DOHH2 (cell line): ENCODE data around the gene CD74.

ENCODE experiments used
- H3F3A ChIP-seq: fragments of 200-600 bp; sonication (generic), shearing (Covaris generic); 2 replicates; pipeline ENCODE4 v1.6.0; 2016; ENCODE audit warnings: antibody characterized with exemption, mild to moderate bottlenecking; ENCODE audit not compliant: control insufficient read depth, insufficient read depth
- H3K27ac ChIP-seq: fragments of 200-600 bp; sonication (generic); 2 replicates; pipeline ENCODE4 v1.5.1; 2014; ENCODE audit warnings: low read depth, mild to moderate bottlenecking, low read length, moderate library complexity
- H3K27me3 ChIP-seq: fragments of 200-600 bp; sonication (generic); 2 replicates; pipeline ENCODE4 v1.6.1; 2014; ENCODE audit warnings: mild to moderate bottlenecking, low read length, mixed read lengths; ENCODE audit not compliant: control insufficient read depth
- H3K36me3 ChIP-seq: fragments of 200-600 bp; sonication (generic); 2 replicates; pipeline ENCODE4 v1.6.1; 2014; ENCODE audit warnings: mild to moderate bottlenecking, low read length, moderate library complexity, mixed read lengths; ENCODE audit not compliant: control insufficient read depth
- H3K4me1 ChIP-seq: fragments of 200-600 bp; sonication (generic); 2 replicates; pipeline ENCODE4 v1.6.1; 2014; ENCODE audit warnings: mild to moderate bottlenecking, low read length, mixed read lengths; ENCODE audit not compliant: control insufficient read depth
- H3K4me2 ChIP-seq: fragments of 200-600 bp; sonication (generic); 2 replicates; pipeline ENCODE4 v1.6.0; 2014; ENCODE audit warnings: mild to moderate bottlenecking, low read length, moderate library complexity
- H3K4me3 ChIP-seq: fragments of 200-600 bp; sonication (generic); 2 replicates; pipeline ENCODE4 v1.5.1; 2014; ENCODE audit warnings: mild to moderate bottlenecking, low read length, mixed read lengths
- H3K79me2 ChIP-seq: fragments of 200-600 bp; sonication (generic); 2 replicates; pipeline ENCODE4 v1.6.1; 2014; ENCODE audit warnings: mild to moderate bottlenecking, low read length, mixed read lengths; ENCODE audit not compliant: control insufficient read depth
- H3K9me2 ChIP-seq: fragments of 200-600 bp; sonication (generic); replicated peaks from 2 replicates; pipeline ENCODE4 v1.6.1; 2014; ENCODE audit warnings: mild to moderate bottlenecking, low read length, mixed read lengths; ENCODE audit not compliant: control insufficient read depth
- H3K9me3 ChIP-seq: fragments of 200-600 bp; sonication (generic); 2 replicates; pipeline ENCODE4 v1.6.1; 2014; ENCODE audit warnings: antibody characterized with exemption, low read length, mixed read lengths; ENCODE audit not compliant: control insufficient read depth, insufficient read depth
- H4K20me1 ChIP-seq: fragments of 200-600 bp; sonication (generic); 2 replicates; pipeline ENCODE4 v1.6.0; 2014; ENCODE audit warnings: low read depth, mild to moderate bottlenecking, antibody characterized with exemption, low read length, moderate library complexity; ENCODE audit not compliant: control insufficient read depth, insufficient read depth
- CTCF ChIP-seq: fragments of 200-600 bp; sonication (generic); IDR thresholded peaks from one replicate; pipeline ENCODE4 v1.5.1; 2014; ENCODE audit warnings: antibody characterized with exemption, mild to moderate bottlenecking, low read depth, low read length; ENCODE audit not compliant: poor library complexity, severe bottlenecking
- EZH2phosphoT487 ChIP-seq: fragments of 200-600 bp; sonication (generic); IDR thresholded peaks from 2 replicates; pipeline ENCODE4 v1.6.1; 2017; ENCODE audit warnings: borderline replicate concordance, mild to moderate bottlenecking, antibody characterized with exemption, low read length, moderate library complexity, mixed read lengths

The CD74 gene

DNA sequence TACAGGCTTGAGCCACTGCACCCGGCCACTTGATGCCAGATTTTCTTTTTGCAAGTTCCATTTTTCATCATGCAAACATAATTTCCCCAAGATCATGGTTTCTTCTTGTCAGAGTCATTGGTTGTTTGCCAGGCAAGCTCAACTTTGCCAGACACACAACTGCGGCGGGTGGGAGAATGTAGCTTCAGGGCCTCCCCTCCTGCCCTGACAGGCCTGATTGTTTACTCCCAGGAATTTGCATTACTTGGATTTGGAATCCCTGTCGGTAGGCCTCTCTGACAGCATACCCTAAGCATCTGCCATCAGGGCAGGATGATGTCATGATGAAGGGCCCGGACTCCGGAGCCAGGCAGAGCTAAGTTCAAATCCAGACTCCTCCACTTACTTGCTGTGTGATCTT lies 21.8 kb upstream of the CD74 start:
- Histone ChIP-seq H3K9me3 (no peaks in the 10 kb centered on the region), H3K4me2 (no peak overlapping the region), H3K36me3 (no peaks in the 10 kb centered on the region), H3K4me1 (peaks cover 36% of the 10 kb centered on the region), H3K27ac (no peak overlapping the region), H3F3A (peaks cover 2% of the 10 kb centered on the region; the same call in 1 of the 2 replicates), H3K9me2 (no peaks in the 10 kb centered on the region), H3K79me2 (no peaks in the 10 kb centered on the region), H3K4me3 (no peak overlapping the region), H4K20me1 (no peaks in the 10 kb centered on the region), H3K27me3 (no peaks in the 10 kb centered on the region)
- no peak for TF ChIP-seq CTCF
- no peak for TF ChIP-seq EZH2phosphoT487

- Histone ChIP-seq H3K4me2 (no peak overlapping the region), H3F3A (no peaks in the 10 kb centered on the region), H3K27me3 (no peaks in the 10 kb centered on the region), H3K9me3 (no peaks in the 10 kb centered on the region), H3K4me3 (no peak overlapping the region), H3K9me2 (no peaks in the 10 kb centered on the region), H3K4me1 (peaks cover 38% of the 10 kb centered on the region), H3K79me2 (no peaks in the 10 kb centered on the region), H3K36me3 (no peaks in the 10 kb centered on the region), H3K27ac (no peak overlapping the region), H4K20me1 (no peaks in the 10 kb centered on the region)
- TF ChIP-seq CTCF, result no peak
- TF ChIP-seq EZH2phosphoT487, result no peak
These were observed 18.9 kb upstream of the CD74 start for GRCh38 chr5:150431574-150431973.

DNA sequence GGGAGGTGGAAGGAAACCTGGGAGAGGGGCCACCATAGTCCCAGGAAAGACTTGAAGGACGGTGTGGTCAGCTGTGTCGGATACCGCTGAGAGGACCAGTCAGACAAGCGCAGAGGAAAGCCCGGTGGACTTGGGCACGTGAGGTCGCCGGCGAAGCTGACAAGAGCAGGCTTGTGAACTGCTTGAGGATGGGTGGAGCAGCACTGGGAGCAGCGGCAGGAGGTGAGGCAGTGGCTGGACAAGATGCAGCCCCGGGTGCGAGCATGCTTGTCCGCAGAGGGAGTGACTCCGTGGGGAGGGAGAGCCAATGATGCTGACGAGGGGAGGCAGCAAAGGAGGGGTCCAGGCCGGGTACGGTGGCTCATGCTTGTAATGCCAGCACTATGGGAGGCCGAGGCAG lies 18.3 kb upstream of the CD74 start:
- Histone ChIP-seq H3K79me2 (no peaks in the 10 kb centered on the region), H3K4me3 (no peak overlapping the region), H3K27ac (no peak overlapping the region), H3K9me3 (no peaks in the 10 kb centered on the region), H3K36me3 (no peaks in the 10 kb centered on the region), H3K4me2 (no peak overlapping the region), H3K4me1 (peaks cover 32% of the 10 kb centered on the region), H3K9me2 (no peaks in the 10 kb centered on the region), H4K20me1 (no peaks in the 10 kb centered on the region), H3F3A (no peaks in the 10 kb centered on the region), H3K27me3 (no peaks in the 10 kb centered on the region)
- TF ChIP-seq EZH2phosphoT487 (no peak), CTCF (no peak)

GRCh38 chr5:150429410-150429873 lies 16.7 kb upstream of the CD74 start:
- H3K36me3 ChIP-seq, result no peaks in the 10 kb centered on the region
- no peak overlapping the region for H3K4me2 ChIP-seq
- H3K27me3 ChIP-seq, result no peaks in the 10 kb centered on the region
- H3K79me2 ChIP-seq, result no peaks in the 10 kb centered on the region
- no peak overlapping the region for H3K4me3 ChIP-seq
- no peaks in the 10 kb centered on the region for H3F3A ChIP-seq
- H3K9me2 ChIP-seq, result no peaks in the 10 kb centered on the region
- no peaks in the 10 kb centered on the region for H3K9me3 ChIP-seq
- no peak overlapping the region for H3K27ac ChIP-seq
- H4K20me1 ChIP-seq, result no peaks in the 10 kb centered on the region
- TF ChIP-seq EZH2phosphoT487 (no peak), CTCF (no peak)
- H3K4me1 ChIP-seq, result peaks cover 28% of the 10 kb centered on the region
